T1000 (cell line): ENCODE measurements around the gene THOC6.
"Not testable (repeated sequence)": the region's sequence is repeated elsewhere in the genome, so short reads cannot be mapped to it uniquely, and the experiment has no call there.

ENCODE experiments used
- DNase-seq: peaks from one replicate; lab custom pipeline; 2025; ENCODE audit warnings: mixed read lengths; lab: John Stamatoyannopoulos, UW

The THOC6 gene

GRCh38 chr16:3030222-3031212 is 6.7 kb downstream of the THOC6 start:
- no peak for DNase-seq

- no peak for DNase-seq
Measured at GRCh38 chr16:3032624-3033023, 8.8 kb downstream of the THOC6 start.

GRCh38 chr16:3035289-3035971 is 11.6 kb downstream of the THOC6 start:
- no peak for DNase-seq

GRCh38 chr16:3035972-3036725 is 12.3 kb downstream of the THOC6 start:
- DNase-seq = no peak

GRCh38 chr16:3036726-3037315 is 13.0 kb downstream of the THOC6 start, which contains the start of gene BICDL2:
TSS of gene BICDL2 (minus strand) at chr16:3036944. CDS start at chr16:3035496, 1,448 bp downstream.
- DNase-seq = no peak

- DNase-seq = no peak
Measured at GRCh38 chr16:3038256-3038655, 14.4 kb downstream of the THOC6 start.

- no peak for DNase-seq
Measured at GRCh38 chr16:3038896-3039295, 15.1 kb downstream of the THOC6 start.

- no peak for DNase-seq
Measured at GRCh38 chr16:3042376-3042775, 18.5 kb downstream of the THOC6 start.

- DNase-seq = no peak
Measured at GRCh38 chr16:3044708-3045107, 20.9 kb downstream of the THOC6 start.

- no peak for DNase-seq
Measured at GRCh38 chr16:3045758-3046640, 22.2 kb downstream of the THOC6 start, which contains the start of gene MMP25. TSS of gene MMP25 (plus strand) at chr16:3046561. CDS start at chr16:3046918, 357 bp downstream.

GRCh38 chr16:3046641-3047386 is 23.0 kb downstream of the THOC6 start:
- DNase-seq = no peak

GRCh38 chr16:3047387-3047720 is 23.5 kb downstream of the THOC6 start:
- no peak for DNase-seq

- DNase-seq = no peak
Measured at GRCh38 chr16:3049921-3050481, 26.2 kb downstream of the THOC6 start.

GRCh38 chr16:3050487-3050886 is 26.7 kb downstream of the THOC6 start:
- DNase-seq = no peak

- DNase-seq = no peak
Measured at GRCh38 chr16:3051009-3051408, 27.2 kb downstream of the THOC6 start.

- no peak for DNase-seq
Measured at GRCh38 chr16:3051494-3051893, 27.7 kb downstream of the THOC6 start.

- not testable (repeated sequence) for DNase-seq
Measured at GRCh38 chr16:3052571-3053329, 28.9 kb downstream of the THOC6 start.

GRCh38 chr16:3053330-3053710 is 29.5 kb downstream of the THOC6 start:
- DNase-seq = not testable (repeated sequence)
